A549 (cell line): Measurements from ENCODE around the gene BEAN1. TPM values are rescaled to one million over a fixed set of nuclear protein-coding genes. Genes with fewer than 3 reads are reported as not detected.

Experiments used
- ATAC-seq, 2 experiments: fragments of 200-7000 bp in 1 of 2; fragments of >200 bp in 1 of 2; cut with Nextera tagmentation in 1 of 2; cut with Tn5 transposase in 1 of 2; 3 replicates each; pipeline versions ENCODE4 v1.8.0 to v1.9.1; 2018 to 2020; ENCODE audit warnings: mild to moderate bottlenecking in 1 of 2, moderate library complexity in 1 of 2
- CTCF ChIA-PET: fragments of 300-600 bp; sonication (Branson Sonifier 250); formaldehyde crosslinking; extraction: SDS; loops from one replicate; lab custom pipeline; 2021; ENCODE audit warnings: antibody characterized with exemption, inconsistent platforms; lab: Yijun Ruan, JAX
- POLR2A ChIA-PET: fragments of 350-600 bp; formaldehyde crosslinking; extraction: SDS; loops from one replicate; lab custom pipeline; 2021; ENCODE audit warnings: antibody characterized with exemption, inconsistent platforms; lab: Yijun Ruan, JAX
- DNase-seq, 2 experiments: peaks; one replicate each; pipeline versions ENCODE4 v3.0.0 to v3.0.0-alpha.2; 2011 to 2016; ENCODE audit warnings: low read depth in 1 of 2, low spot score in 1 of 2
- FAIRE-seq: peaks from 2 replicates; lab custom pipeline; 2011; peaks lifted over from hg19 to GRCh38; lab: Jason Lieb, UNC
- H3K27ac ChIP-seq, 2 experiments: fragments of >200 bp; sonication (Bioruptor Twin); formaldehyde crosslinking; 3 replicates each; pipeline ENCODE4 v1.5.1; 2016 to 2017
- H3K4me1 ChIP-seq: fragments of >200 bp; sonication (Bioruptor Twin); formaldehyde crosslinking; 3 replicates; pipeline ENCODE4 v1.6.1; 2016
- H3K4me2 ChIP-seq: fragments of >200 bp; sonication (Bioruptor Twin); formaldehyde crosslinking; 3 replicates; pipeline ENCODE4 v1.6.1; 2016
- H3K4me3 ChIP-seq: fragments of >200 bp; sonication (Bioruptor Twin); formaldehyde crosslinking; 3 replicates; pipeline ENCODE4 v1.5.1; 2016
- H3K9me3 ChIP-seq: fragments of >200 bp; sonication (Bioruptor Twin); formaldehyde crosslinking; 3 replicates; pipeline ENCODE4 v1.6.1; 2016
- BCL3 ChIP-seq: fragments of >200 bp; sonication (Bioruptor Twin); formaldehyde crosslinking; IDR thresholded peaks from 3 replicates; pipeline ENCODE4 v1.6.1; 2016
- CEBPB ChIP-seq, 2 experiments: fragments of >200 bp in 1 of 2; sonication (Bioruptor Twin) in 1 of 2; formaldehyde crosslinking in 1 of 2; IDR thresholded peaks; 2 replicates each; pipeline ENCODE4 v1.6.1; 2012 to 2016
- CHD4 ChIP-seq: fragments of 200-600 bp; sonication (generic); IDR thresholded peaks from 2 replicates; pipeline ENCODE4 v1.6.1; 2016; ENCODE audit warnings: antibody characterized with exemption, mild to moderate bottlenecking, borderline replicate concordance
- EHF ChIP-seq: fragments of 250-450 bp; sonication (Bioruptor Pico); IDR thresholded peaks from 2 replicates; pipeline ENCODE4 v1.5.0; 2020; ENCODE audit warnings: mild to moderate bottlenecking
- EP300 ChIP-seq, 2 experiments: fragments of >200 bp; sonication (Bioruptor Twin); formaldehyde crosslinking; IDR thresholded peaks; 2 replicates in 1 of 2; 3 replicates in 1 of 2; pipeline ENCODE4 v1.6.1; 2016 to 2017
- ESRRA ChIP-seq: fragments of 150-350 bp; IDR thresholded peaks from 2 replicates; pipeline ENCODE4 v1.6.1; 2014; ENCODE audit warnings: mild to moderate bottlenecking, low read length, borderline replicate concordance
- FOSL2 ChIP-seq, 2 experiments: fragments of 450-650 bp in 1 of 2; fragments of >200 bp in 1 of 2; sonication (Bioruptor Twin) in 1 of 2; formaldehyde crosslinking; IDR thresholded peaks; 2 replicates each; pipeline versions ENCODE4 v1.5.0 to v1.6.1; 2016 to 2020; ENCODE audit warnings: mild to moderate bottlenecking in 1 of 2, moderate library complexity in 1 of 2
- FOXS1 ChIP-seq: fragments of 250-450 bp; sonication (Bioruptor Pico); IDR thresholded peaks from 2 replicates; pipeline ENCODE4 v1.5.0; 2020; ENCODE audit warnings: mild to moderate bottlenecking, moderate library complexity
- GATA3 ChIP-seq: IDR thresholded peaks from 2 replicates; pipeline ENCODE4 v1.6.1; 2012; ENCODE audit warnings: borderline replicate concordance
- HDAC2 ChIP-seq: fragments of 200-600 bp; sonication (generic); IDR thresholded peaks from 2 replicates; pipeline ENCODE4 v1.6.1; 2016
- HES2 ChIP-seq: fragments of >200 bp; sonication (Bioruptor Twin); formaldehyde crosslinking; IDR thresholded peaks from 2 replicates; pipeline ENCODE4 v1.6.1; 2016
- HMGXB4 ChIP-seq: fragments of 250-450 bp; sonication (Bioruptor Pico); IDR thresholded peaks from 2 replicates; pipeline ENCODE4 v1.5.0; 2021; ENCODE audit warnings: mild to moderate bottlenecking, moderate library complexity, borderline replicate concordance
- HOXB13 ChIP-seq: fragments of 250-450 bp; sonication (Bioruptor Pico); IDR thresholded peaks from 2 replicates; pipeline ENCODE4 v1.5.0; 2020; ENCODE audit warnings: low read depth, mild to moderate bottlenecking, moderate library complexity
- HOXB5 ChIP-seq: fragments of 250-450 bp; sonication (Bioruptor Pico); IDR thresholded peaks from 2 replicates; pipeline ENCODE4 v1.5.0; 2020; ENCODE audit warnings: mild to moderate bottlenecking, moderate library complexity
- JUN ChIP-seq, 2 experiments: fragments of >200 bp; sonication (Bioruptor Twin); formaldehyde crosslinking; IDR thresholded peaks; 2 replicates in 1 of 2; 3 replicates in 1 of 2; pipeline ENCODE4 v1.6.1; 2016 to 2017
- JUNB ChIP-seq: fragments of >200 bp; sonication (Bioruptor Twin); formaldehyde crosslinking; IDR thresholded peaks from 2 replicates; pipeline ENCODE4 v1.6.1; 2016
- KDM5A ChIP-seq: fragments of 200-600 bp; sonication (generic); IDR thresholded peaks from 2 replicates; pipeline ENCODE4 v1.6.1; 2016; ENCODE audit warnings: antibody characterized with exemption, mild to moderate bottlenecking
- MAX ChIP-seq: IDR thresholded peaks from 2 replicates; pipeline ENCODE4 v1.6.1; 2012
- PBX3 ChIP-seq: IDR thresholded peaks from 2 replicates; pipeline ENCODE4 v1.6.1; 2012
- POLR2AphosphoS2 ChIP-seq: conservative IDR thresholded peaks from 2 replicates; pipeline ENCODE4 v1.6.1; 2012; ENCODE audit warnings: low read length, improper control_type of control experiment, inconsistent platforms
- REST ChIP-seq: fragments of 200-600 bp; sonication (generic); IDR thresholded peaks from 2 replicates; pipeline ENCODE4 v1.6.1; 2016; ENCODE audit warnings: antibody characterized with exemption, mild to moderate bottlenecking, moderate library complexity
- RNF2 ChIP-seq: fragments of 200-600 bp; sonication (generic); IDR thresholded peaks from 2 replicates; pipeline ENCODE4 v1.6.1; 2016; ENCODE audit warnings: low read depth, mild to moderate bottlenecking, antibody characterized with exemption, moderate library complexity, borderline replicate concordance
- SMC3 ChIP-seq: fragments of >200 bp; sonication (Bioruptor Twin); formaldehyde crosslinking; IDR thresholded peaks from 3 replicates; pipeline ENCODE4 v1.6.1; 2018; ENCODE audit warnings: inconsistent platforms
- SREBF2 ChIP-seq: fragments of 450-650 bp; IDR thresholded peaks from 2 replicates; pipeline ENCODE4 v1.6.1; 2014; ENCODE audit warnings: mild to moderate bottlenecking, moderate library complexity
- TP53 ChIP-seq: fragments of 250-450 bp; sonication (Bioruptor Pico); IDR thresholded peaks from 2 replicates; pipeline ENCODE4 v1.5.0; 2021; ENCODE audit warnings: mild to moderate bottlenecking, moderate library complexity
- USF2 ChIP-seq: fragments of 450-650 bp; IDR thresholded peaks from 2 replicates; pipeline ENCODE4 v1.6.1; 2014; ENCODE audit warnings: antibody characterized with exemption
- ZFP36 ChIP-seq: fragments of 450-650 bp; IDR thresholded peaks from 2 replicates; pipeline ENCODE4 v1.6.1; 2014; ENCODE audit warnings: borderline replicate concordance; ENCODE audit not compliant: partially characterized antibody
- ZNF302 ChIP-seq: fragments of 250-450 bp; sonication (Bioruptor Pico); IDR thresholded peaks from 2 replicates; pipeline ENCODE4 v1.9.0; 2021; ENCODE audit warnings: inconsistent platforms, mild to moderate bottlenecking, moderate library complexity
- WGBS: methylation state at CpG from one replicate; pipeline ENCODE4 v1.1.6; 2017; ENCODE audit errors: missing lambda C conversion rate; 5-methylcytosine and 5-hydroxymethylcytosine counted together
- polyA plus RNA-seq, 4 experiments: library from polyadenylated mRNA; depleted of rRNA in 3 of 4; stranded (reverse); fragments of >200 nt; fragmentation: RNase III in 1 of 4; extraction: RNeasy Plus Mini Kit Qiagen cat#74134 plus additional on column Dnase treatment in 1 of 4; gene quantifications; 2 replicates in 3 of 4; 3 replicates in 1 of 4; pipeline ENCODE4 v1.2.3, GENCODE V29; 2011 to 2017
- TF ChIP-seq, protein P1 (sequence below): fragments of 250-450 bp; sonication (Bioruptor Pico); IDR thresholded peaks from 2 replicates; pipeline ENCODE4 v1.5.0; 2020; ENCODE audit warnings: low read depth, mild to moderate bottlenecking, moderate library complexity

BEAN1 gene
- polyA plus RNA-seq, 2 of the 4 experiments (the other 2 are of a cell fraction), result 0.98 to 1.7 TPM

DNA sequence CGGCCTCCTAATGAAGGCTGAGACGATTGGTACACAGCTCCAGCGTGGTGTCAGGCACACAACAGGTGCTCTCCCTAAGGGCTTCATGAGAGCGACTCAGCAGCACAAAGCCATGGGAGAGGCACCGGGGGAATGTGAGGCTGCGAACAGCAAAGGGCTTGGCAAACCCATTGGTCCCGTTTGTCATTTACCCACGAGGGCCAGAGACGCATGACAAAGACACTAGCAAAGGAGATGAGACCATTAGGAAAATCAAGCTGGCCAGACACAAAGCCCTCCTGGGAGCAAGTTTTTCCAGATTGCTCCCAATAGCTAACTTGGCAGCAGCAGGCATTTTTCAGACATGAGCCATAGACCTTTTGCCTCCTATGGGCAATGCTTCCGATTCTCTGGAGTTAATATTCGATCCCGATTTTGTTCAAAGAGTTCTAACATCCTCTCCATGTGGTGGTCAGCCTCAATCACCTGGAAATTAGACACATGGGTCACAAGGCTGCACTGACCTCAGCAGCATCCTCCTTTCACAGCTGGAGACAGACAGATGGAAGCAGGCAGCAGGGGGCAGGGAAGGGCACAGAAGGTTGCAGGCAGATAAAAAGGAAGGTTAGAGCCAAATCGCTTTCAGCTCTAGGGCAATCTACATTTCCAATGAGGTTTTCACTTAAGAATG is 84.6 kb downstream of the BEAN1 start:
- ATAC-seq (peak; percentile 43 to 47), FAIRE-seq (peak; percentile 92), DNase-seq (peak; percentile 64 to 90)
- ChIA-PET CTCF (interaction anchor here (0.7 to 8.2 kb wide), 16 partner anchors 9 to 154 kb away, joined by 3 to 68 read pairs (median 4); partner anchors contain the start of gene CKLF), POLR2A (interaction anchor here (0.5 to 1.7 kb wide), 4 partner anchors 10 to 41 kb away, joined by 3 to 8 read pairs (median 4); partner anchors contain the start of gene CKLF)
- peak overlapping the region; percentile 86 for H3K4me2 ChIP-seq
- 6% methylated on average over 13 of the region's 13 CpGs for WGBS
- peak overlapping the region; percentile 95 to 97 for H3K27ac ChIP-seq
- peaks cover 9% of the 10 kb centered on the region for H3K9me3 ChIP-seq
- H3K4me1 ChIP-seq, result peaks cover 89% of the 10 kb centered on the region
- 0 out of 3 replicates have a peak overlapping the region, but pooled peaks have one; percentile 4 for H3K4me3 ChIP-seq
- TF ChIP-seq SMC3 (peak; percentile 43; the same call in 2 of the 3 replicates), PBX3 (no peak), TP53 (CRISPR knock-in tag) (no peak), SREBF2 (no peak), HES2 (no peak), JUN (IDR thresholded peaks at IDR 0.05) (peak; percentile 32 to 64; a peak in 3 of 5 replicates), HOXB5 (CRISPR knock-in tag) (0 out of 2 replicates have a peak, but pooled peaks have one; percentile 16), REST (no peak), USF2 (peak; percentile 31), RNF2 (no peak), CHD4 (no peak), GATA3 (peak; percentile 81; the same call in 1 of the 2 replicates), KDM5A (no peak), EP300 (IDR thresholded peaks at IDR 0.05) (peak; percentile 79 to 87; a peak in 3 of 5 replicates), JUNB (peak; percentile 81), ZFP36 (peak; percentile 96), HDAC2 (no peak), ZNF302 (peak; percentile 46; the same call in 1 of the 2 replicates), HOXB13 (CRISPR knock-in tag) (no peak; the same call in 1 of the 2 replicates), EHF (CRISPR knock-in tag) (0 out of 2 replicates have a peak, but pooled peaks have one; percentile 75), FOXS1 (CRISPR knock-in tag) (no peak), HMGXB4 (no peak), CEBPB (IDR thresholded peaks at IDR 0.05) (peak in 1 of 2 experiments; percentile 35; a peak in 1 of 4 replicates), FOSL2 (IDR thresholded peaks at IDR 0.05) (peak; percentile 53), FOSL2 (CRISPR knock-in tag; IDR thresholded peaks at IDR 0.05) (peak; percentile 77), ESRRA (peak; percentile 56; the same call in 1 of the 2 replicates), POLR2AphosphoS2 (no peak), BCL3 (0 out of 3 replicates have a peak, but pooled peaks have one; percentile 28), MAX (peak; percentile 85; the same call in 1 of the 2 replicates)
- TF ChIP-seq, protein P1, sequence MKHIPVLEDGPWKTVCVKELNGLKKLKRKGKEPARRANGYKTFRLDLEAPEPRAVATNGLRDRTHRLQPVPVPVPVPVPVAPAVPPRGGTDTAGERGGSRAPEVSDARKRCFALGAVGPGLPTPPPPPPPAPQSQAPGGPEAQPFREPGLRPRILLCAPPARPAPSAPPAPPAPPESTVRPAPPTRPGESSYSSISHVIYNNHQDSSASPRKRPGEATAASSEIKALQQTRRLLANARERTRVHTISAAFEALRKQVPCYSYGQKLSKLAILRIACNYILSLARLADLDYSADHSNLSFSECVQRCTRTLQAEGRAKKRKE, result 0 out of 2 replicates have a peak, but pooled peaks have one; percentile 14
